ENCODE results near the gene GXYLT1.
"Not testable (repeated sequence)": the region's sequence is repeated elsewhere in the genome, so short reads cannot be mapped to it uniquely, and the experiment has no call there.

GXYLT1 gene

GRCh38 chr12:42091769-42092168 is 52.9 kb downstream of the GXYLT1 start:
- no peak for FAIRE-seq

- FAIRE-seq: no peak
These were observed 53.8 kb downstream of the GXYLT1 start for GRCh38 chr12:42090899-42091298.

DNA sequence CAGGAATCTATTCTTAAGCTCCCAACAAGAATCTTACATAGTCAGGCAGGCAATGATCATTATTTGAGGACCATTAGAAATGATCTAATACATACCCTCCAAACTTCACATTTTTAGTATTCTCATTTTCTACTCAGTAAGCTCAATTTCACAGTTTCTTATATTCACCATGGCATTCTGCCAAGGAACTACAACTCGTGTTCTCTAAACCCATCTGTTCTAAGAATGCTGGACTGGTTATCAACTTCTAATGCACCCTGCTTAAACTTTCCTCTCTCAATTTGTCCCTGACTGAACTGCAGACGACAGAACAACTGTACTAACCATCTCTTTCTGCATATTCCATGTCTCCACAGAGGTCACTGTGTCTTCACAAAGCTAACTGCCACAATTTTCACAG is 58.6 kb downstream of the GXYLT1 start:
- no peak for FAIRE-seq

DNA sequence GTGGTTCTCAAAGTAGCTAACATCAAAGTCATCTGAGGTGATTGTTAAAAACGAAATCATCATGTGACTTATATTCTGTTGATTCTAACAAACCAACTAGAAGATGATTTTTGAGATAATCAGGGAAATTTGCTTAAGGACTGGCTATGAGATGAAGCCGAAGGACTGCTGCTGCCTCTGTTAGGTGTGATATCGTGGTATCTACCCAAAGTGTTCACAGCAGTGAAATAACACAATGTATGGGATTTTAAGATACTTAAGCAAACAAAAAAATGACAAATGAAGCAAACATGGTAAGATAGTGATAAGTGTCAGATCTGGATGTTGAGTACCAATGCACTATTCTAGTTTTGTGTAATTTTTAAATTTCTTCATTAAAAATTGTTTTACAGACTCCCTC is 59.1 kb downstream of the GXYLT1 start:
- FAIRE-seq: no peak

GRCh38 chr12:42084522-42084921 is 60.2 kb downstream of the GXYLT1 start:
- no peak for FAIRE-seq

DNA sequence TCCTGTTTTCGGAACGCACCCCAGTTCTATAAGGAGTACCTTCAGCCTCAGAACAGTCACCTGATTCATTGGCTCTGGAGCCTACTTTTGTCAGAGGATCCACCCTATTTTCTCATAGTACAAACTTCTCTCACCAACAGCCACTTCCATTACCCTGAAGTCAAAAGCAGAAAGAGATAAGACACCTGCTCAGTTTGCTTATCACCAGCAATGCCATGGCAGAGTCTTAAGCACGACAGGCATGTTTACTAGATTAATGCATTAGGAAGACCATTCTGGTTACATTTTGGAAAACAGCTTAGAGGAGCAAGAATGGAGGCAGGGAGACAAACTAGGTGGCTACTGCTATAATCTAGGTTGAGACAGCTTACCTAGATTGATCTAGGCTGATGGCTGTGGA is 67.7 kb downstream of the GXYLT1 start:
- no peak for FAIRE-seq

DNA sequence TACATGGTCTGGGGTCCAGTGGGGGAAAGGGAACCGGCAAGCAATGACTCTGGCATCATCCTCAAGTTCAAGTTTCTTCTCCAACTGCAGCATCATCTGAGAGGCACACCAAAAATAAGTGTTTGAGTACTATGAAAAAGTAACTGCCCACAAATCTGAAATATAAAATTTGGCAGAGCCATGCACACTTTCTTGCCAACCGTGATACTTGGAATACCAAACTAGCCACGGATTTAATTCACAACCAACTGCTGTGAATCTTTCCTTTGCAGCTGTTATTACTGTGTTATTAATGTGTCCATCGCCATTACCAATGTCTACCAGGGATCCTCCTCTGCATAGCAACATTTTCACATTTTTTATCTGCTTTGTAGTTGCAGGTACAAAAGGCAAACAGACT is 74.6 kb downstream of the GXYLT1 start:
- no peak for FAIRE-seq

DNA sequence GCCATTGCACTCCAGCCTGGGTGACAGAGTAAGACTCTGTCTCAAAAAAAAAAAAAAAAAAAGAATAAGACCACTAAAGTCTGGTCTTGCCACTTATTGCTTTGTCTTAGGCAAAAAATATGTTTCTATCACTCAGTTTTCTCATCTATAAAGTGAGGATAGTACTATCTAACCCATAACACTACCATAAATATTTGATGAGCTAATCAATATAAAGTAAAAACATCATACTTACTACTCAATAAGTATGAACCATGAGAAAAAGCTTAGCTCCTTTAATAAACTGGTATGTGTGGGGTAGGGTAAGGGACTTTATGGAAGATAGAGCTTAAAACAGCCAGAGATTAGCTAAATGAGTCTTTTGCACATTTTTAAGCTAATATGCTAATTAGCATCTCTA is 85.5 kb downstream of the GXYLT1 start:
- no peak for FAIRE-seq

- no peak for FAIRE-seq
These were observed 88.5 kb downstream of the GXYLT1 start for GRCh38 chr12:42056130-42056529.

GRCh38 chr12:42053456-42053855 is 91.2 kb downstream of the GXYLT1 start:
- no peak for FAIRE-seq

DNA sequence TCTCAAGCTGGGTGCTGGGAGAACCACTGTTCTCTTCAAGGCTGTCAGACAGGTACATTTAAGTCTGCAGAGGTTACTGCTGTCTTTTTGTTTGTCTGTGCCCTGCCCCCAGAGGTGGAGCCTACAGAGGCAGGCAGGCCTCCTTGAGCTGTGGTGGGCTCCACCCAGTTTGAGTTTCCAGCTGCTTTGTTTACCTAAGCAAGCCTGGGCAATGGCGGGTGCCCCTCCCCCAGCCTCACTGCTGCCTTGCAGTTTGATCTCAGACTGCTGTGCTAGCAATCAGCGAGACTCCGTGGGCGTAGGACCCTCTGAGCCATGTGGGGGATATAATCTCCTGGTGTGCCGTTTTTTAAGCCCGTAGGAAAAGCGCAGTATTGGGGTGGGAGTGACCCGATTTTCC is 95.7 kb downstream of the GXYLT1 start:
- FAIRE-seq: not testable (repeated sequence)

GRCh38 chr12:42039577-42039976 is 105.1 kb downstream of the GXYLT1 start:
- no peak for FAIRE-seq

GRCh38 chr12:42039176-42039575 is 105.5 kb downstream of the GXYLT1 start:
- no peak for FAIRE-seq

- FAIRE-seq: no peak
These were observed 112.7 kb downstream of the GXYLT1 start for GRCh38 chr12:42031847-42032564.
